IPS-15b (cell line): ENCODE data around the gene KRTAP5-8.
"Not testable (repeated sequence)": the region's sequence is repeated elsewhere in the genome, so short reads cannot be mapped to it uniquely, and the experiment has no call there.

ENCODE experiments used
- H3K27me3 ChIP-seq: one replicate; pipeline ENCODE4 v1.6.1; 2013; ENCODE audit warnings: low read length; ENCODE audit not compliant: control insufficient read depth, insufficient read depth
- H3K36me3 ChIP-seq: one replicate; pipeline ENCODE4 v1.6.1; 2013; ENCODE audit warnings: low read length; ENCODE audit not compliant: control insufficient read depth, insufficient read depth
- H3K4me1 ChIP-seq: one replicate; pipeline ENCODE4 v1.6.1; 2013; ENCODE audit warnings: mild to moderate bottlenecking, low read length; ENCODE audit not compliant: control insufficient read depth, insufficient read depth
- H3K4me3 ChIP-seq: one replicate; pipeline ENCODE4 v1.5.1; 2013; ENCODE audit warnings: low read depth, low read length
- H3K9ac ChIP-seq: one replicate; pipeline ENCODE4 v1.6.1; 2013; ENCODE audit warnings: low read depth, mild to moderate bottlenecking, low read length
- H3K9me3 ChIP-seq: one replicate; pipeline ENCODE4 v1.6.1; 2013; ENCODE audit warnings: mild to moderate bottlenecking, low read length; ENCODE audit not compliant: control insufficient read depth, insufficient read depth

The KRTAP5-8 gene

GRCh38 chr11:71568704-71569349 lies 31.0 kb downstream of the KRTAP5-8 start:
- Histone ChIP-seq H3K4me3 (no peak overlapping the region), H3K27me3 (no peaks in the 10 kb centered on the region), H3K4me1 (no peaks in the 10 kb centered on the region), H3K36me3 (no peaks in the 10 kb centered on the region), H3K9ac (no peak overlapping the region), H3K9me3 (no peaks in the 10 kb centered on the region)

- H3K4me3 ChIP-seq, H3K4me1 ChIP-seq, H3K9me3 ChIP-seq, H3K9ac ChIP-seq, H3K36me3 ChIP-seq, H3K27me3 ChIP-seq: not testable (repeated sequence)
Measured at GRCh38 chr11:71571101-71571850, 33.5 kb downstream of the KRTAP5-8 start.

GRCh38 chr11:71572811-71573210 lies 35.0 kb downstream of the KRTAP5-8 start:
- H3K4me1 ChIP-seq: no peaks in the 10 kb centered on the region
- H3K36me3 ChIP-seq: no peaks in the 10 kb centered on the region
- no peak overlapping the region for H3K9ac ChIP-seq
- H3K9me3 ChIP-seq: no peaks in the 10 kb centered on the region
- no peak overlapping the region for H3K4me3 ChIP-seq
- H3K27me3 ChIP-seq: no peaks in the 10 kb centered on the region

- Histone ChIP-seq H3K4me3 (no peak overlapping the region), H3K36me3 (no peaks in the 10 kb centered on the region), H3K9me3 (no peaks in the 10 kb centered on the region), H3K9ac (no peak overlapping the region), H3K4me1 (no peaks in the 10 kb centered on the region), H3K27me3 (no peaks in the 10 kb centered on the region)
Measured at GRCh38 chr11:71574418-71574817, 36.6 kb downstream of the KRTAP5-8 start.

GRCh38 chr11:71575723-71576424 lies 38.0 kb downstream of the KRTAP5-8 start:
- no peak overlapping the region for H3K9ac ChIP-seq
- no peaks in the 10 kb centered on the region for H3K27me3 ChIP-seq
- H3K4me1 ChIP-seq: no peaks in the 10 kb centered on the region
- no peaks in the 10 kb centered on the region for H3K9me3 ChIP-seq
- H3K36me3 ChIP-seq: no peaks in the 10 kb centered on the region
- H3K4me3 ChIP-seq: no peak overlapping the region

GRCh38 chr11:71576688-71577465 lies 39.1 kb downstream of the KRTAP5-8 start:
- not testable (repeated sequence) for H3K9ac ChIP-seq, H3K4me1 ChIP-seq, H3K36me3 ChIP-seq, H3K4me3 ChIP-seq, H3K9me3 ChIP-seq, H3K27me3 ChIP-seq

GRCh38 chr11:71577469-71578004 lies 39.7 kb downstream of the KRTAP5-8 start:
- Histone ChIP-seq H3K27me3 (no peaks in the 10 kb centered on the region), H3K4me1 (no peaks in the 10 kb centered on the region), H3K4me3 (no peak overlapping the region), H3K9ac (no peak overlapping the region), H3K9me3 (no peaks in the 10 kb centered on the region), H3K36me3 (no peaks in the 10 kb centered on the region)

- H3K36me3 ChIP-seq, H3K9ac ChIP-seq, H3K27me3 ChIP-seq, H3K4me1 ChIP-seq, H3K4me3 ChIP-seq, H3K9me3 ChIP-seq: not testable (repeated sequence)
Measured at GRCh38 chr11:71579513-71579912, 41.7 kb downstream of the KRTAP5-8 start.

GRCh38 chr11:71580057-71581003 lies 42.5 kb downstream of the KRTAP5-8 start:
- H3K27me3 ChIP-seq: no peaks in the 10 kb centered on the region
- no peaks in the 10 kb centered on the region for H3K9me3 ChIP-seq
- no peaks in the 10 kb centered on the region for H3K36me3 ChIP-seq
- no peak overlapping the region for H3K4me3 ChIP-seq
- H3K4me1 ChIP-seq: no peaks in the 10 kb centered on the region
- no peak overlapping the region for H3K9ac ChIP-seq

- Histone ChIP-seq H3K9ac (no peak overlapping the region), H3K9me3 (no peaks in the 10 kb centered on the region), H3K27me3 (no peaks in the 10 kb centered on the region), H3K36me3 (no peaks in the 10 kb centered on the region), H3K4me1 (no peaks in the 10 kb centered on the region), H3K4me3 (no peak overlapping the region)
Measured at GRCh38 chr11:71581826-71582225, 44.0 kb downstream of the KRTAP5-8 start.
